Ishikawa (cell line): ENCODE results near the gene WDR82.

ENCODE experiments used
- CEBPB ChIP-seq: IDR thresholded peaks from 2 replicates; pipeline ENCODE4 v1.6.1; 2012
- CREB1 ChIP-seq: IDR thresholded peaks from 2 replicates; pipeline ENCODE4 v1.6.1; 2012; ENCODE audit warnings: low read depth
- EGR1 ChIP-seq: IDR thresholded peaks from 2 replicates; pipeline ENCODE4 v1.6.1; 2012
- EP300 ChIP-seq: IDR thresholded peaks from 2 replicates; pipeline ENCODE4 v1.6.1; 2012; ENCODE audit warnings: borderline replicate concordance
- FOXM1 ChIP-seq: IDR thresholded peaks from 2 replicates; pipeline ENCODE4 v1.6.1; 2012; ENCODE audit warnings: low read depth, borderline replicate concordance
- NFIC ChIP-seq: IDR thresholded peaks from 2 replicates; pipeline ENCODE4 v1.6.1; 2012
- RAD21 ChIP-seq: IDR thresholded peaks from 2 replicates; pipeline ENCODE4 v1.6.1; 2012; ENCODE audit warnings: low read depth
- REST ChIP-seq: IDR thresholded peaks from 2 replicates; pipeline ENCODE4 v1.6.1; 2012; ENCODE audit warnings: low read depth, mild to moderate bottlenecking
- TAF1 ChIP-seq: IDR thresholded peaks from 2 replicates; pipeline ENCODE4 v1.6.1; 2012; ENCODE audit warnings: low read depth, mild to moderate bottlenecking
- TCF12 ChIP-seq: IDR thresholded peaks from 2 replicates; pipeline ENCODE4 v1.6.1; 2012; ENCODE audit warnings: low read depth
- TEAD4 ChIP-seq: IDR thresholded peaks from 2 replicates; pipeline ENCODE4 v1.6.1; 2012
- YY1 ChIP-seq: IDR thresholded peaks from 2 replicates; pipeline ENCODE4 v1.6.1; 2012; ENCODE audit warnings: low read depth
- ZBTB7A ChIP-seq: IDR thresholded peaks from 2 replicates; pipeline ENCODE4 v1.6.1; 2012; ENCODE audit warnings: low read depth
- TF ChIP-seq, protein P1 (sequence below): IDR thresholded peaks from 2 replicates; pipeline ENCODE4 v1.6.1; 2012
- TF ChIP-seq, protein P2 (sequence below): IDR thresholded peaks from 2 replicates; pipeline ENCODE4 v1.6.1; 2012

The WDR82 gene

DNA sequence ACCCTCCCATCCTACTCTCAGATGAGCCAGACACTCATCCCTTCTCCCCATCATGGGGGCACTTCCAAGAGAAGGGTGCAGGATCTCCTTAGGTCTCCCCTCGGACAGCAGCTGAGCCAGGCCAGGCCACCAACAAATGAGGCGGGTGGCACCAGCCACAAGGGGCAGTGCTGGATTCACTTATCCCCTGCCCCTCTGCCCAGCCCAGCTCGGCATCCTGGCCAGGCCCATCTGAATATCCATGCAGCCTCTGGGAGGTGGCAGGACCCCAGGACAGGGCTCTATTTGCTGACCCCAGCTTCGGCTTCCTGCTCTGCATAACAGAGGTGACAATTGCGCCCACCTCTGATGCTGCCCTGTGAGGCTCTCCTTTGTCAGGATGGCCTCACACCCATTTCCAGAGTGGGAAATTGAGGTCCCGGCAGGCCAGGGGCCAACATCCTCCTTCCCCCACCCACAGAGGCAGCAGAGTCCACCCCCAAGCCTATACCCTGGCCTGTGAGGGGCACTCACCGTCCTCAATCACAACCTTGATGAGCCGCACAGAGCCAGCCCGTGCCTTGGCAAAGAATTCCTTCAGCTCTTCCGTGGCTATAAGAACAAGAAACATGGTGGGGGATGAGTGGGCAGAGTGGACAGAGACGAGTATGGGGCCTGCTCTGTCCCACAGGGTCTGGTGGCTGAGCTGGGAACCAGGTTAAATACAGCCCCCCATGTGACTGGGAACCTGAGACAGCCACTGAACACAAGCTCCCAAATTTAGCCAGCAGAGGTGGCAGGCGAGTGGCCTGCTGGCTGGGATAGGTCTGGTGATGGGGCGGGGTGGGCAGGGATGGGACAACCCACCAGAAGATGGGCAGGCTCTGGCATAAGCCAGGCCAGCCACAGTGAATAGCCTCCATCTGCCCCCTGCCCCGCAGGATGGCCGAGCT, 43.7 kb downstream of the WDR82 start:
- TF ChIP-seq TEAD4 (no peak), EP300 (no peak), ZBTB7A (no peak), NFIC (no peak), EGR1 (no peak), RAD21 (no peak), YY1 (no peak), CEBPB (no peak), FOXM1 (no peak), TAF1 (no peak), CREB1 (no peak), TCF12 (no peak), REST (no peak)
- TF ChIP-seq, protein P1, sequence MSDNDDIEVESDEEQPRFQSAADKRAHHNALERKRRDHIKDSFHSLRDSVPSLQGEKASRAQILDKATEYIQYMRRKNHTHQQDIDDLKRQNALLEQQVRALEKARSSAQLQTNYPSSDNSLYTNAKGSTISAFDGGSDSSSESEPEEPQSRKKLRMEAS, result no peak
- TF ChIP-seq, protein P2, sequence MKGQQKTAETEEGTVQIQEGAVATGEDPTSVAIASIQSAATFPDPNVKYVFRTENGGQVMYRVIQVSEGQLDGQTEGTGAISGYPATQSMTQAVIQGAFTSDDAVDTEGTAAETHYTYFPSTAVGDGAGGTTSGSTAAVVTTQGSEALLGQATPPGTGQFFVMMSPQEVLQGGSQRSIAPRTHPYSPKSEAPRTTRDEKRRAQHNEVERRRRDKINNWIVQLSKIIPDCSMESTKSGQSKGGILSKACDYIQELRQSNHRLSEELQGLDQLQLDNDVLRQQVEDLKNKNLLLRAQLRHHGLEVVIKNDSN, result no peak

DNA sequence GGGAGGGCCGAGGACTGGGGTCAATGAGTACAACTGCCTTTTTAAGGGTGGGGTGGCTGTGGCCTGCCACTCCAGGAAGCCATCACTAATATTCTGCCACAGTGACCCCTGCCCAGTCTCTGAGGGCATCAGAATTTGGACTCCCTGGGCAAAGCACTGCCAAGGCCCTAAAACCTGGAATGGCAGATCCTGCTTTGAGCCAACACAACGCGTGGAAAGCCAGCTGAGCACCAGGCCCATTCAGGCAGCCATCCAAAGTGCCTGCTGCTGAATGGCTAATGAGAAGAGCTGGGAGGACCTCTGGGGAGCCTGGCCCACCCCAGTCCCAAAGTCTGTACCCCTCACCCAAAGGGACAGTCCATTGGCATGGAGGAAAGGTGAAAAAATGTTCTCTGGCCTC, 44.5 kb downstream of the WDR82 start:
- TF ChIP-seq EP300, result no peak
- TF ChIP-seq NFIC, result no peak
- TF ChIP-seq, protein P2, result no peak
- no peak for TF ChIP-seq TCF12
- TF ChIP-seq REST, result no peak
- TF ChIP-seq FOXM1, result no peak
- TF ChIP-seq EGR1, result no peak
- no peak for TF ChIP-seq RAD21
- TF ChIP-seq CEBPB, result no peak
- no peak for TF ChIP-seq TAF1
- no peak for TF ChIP-seq ZBTB7A
- no peak for TF ChIP-seq YY1
- no peak for TF ChIP-seq TEAD4
- no peak for TF ChIP-seq CREB1
- TF ChIP-seq, protein P1, result no peak

DNA sequence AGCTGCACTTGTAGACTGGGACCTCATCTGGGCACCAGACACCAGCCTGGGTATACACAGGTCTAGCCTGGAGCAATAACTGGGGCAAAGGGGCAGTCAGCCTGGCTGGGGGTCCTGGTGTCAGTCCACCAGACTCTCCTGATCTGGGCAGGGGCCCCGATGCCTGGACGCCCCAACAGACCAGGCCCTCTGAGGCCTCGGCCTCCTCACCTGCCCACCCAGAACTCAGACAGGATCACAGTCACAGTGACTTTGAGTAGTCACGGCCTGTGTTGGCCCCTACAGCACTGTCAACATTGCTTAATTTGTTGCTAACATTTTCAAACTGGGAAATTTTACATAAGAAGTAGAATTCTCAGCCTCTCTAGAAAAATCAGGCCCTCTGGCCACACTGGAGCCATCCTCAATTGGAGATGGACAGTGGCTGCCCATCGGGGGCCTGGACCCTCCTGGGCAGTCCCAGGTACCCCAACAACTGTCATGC, 45.3 kb downstream of the WDR82 start:
- TF ChIP-seq NFIC, result no peak
- TF ChIP-seq CREB1, result no peak
- TF ChIP-seq RAD21, result no peak
- TF ChIP-seq ZBTB7A, result no peak
- no peak for TF ChIP-seq CEBPB
- TF ChIP-seq TEAD4, result no peak
- no peak for TF ChIP-seq FOXM1
- TF ChIP-seq, protein P2, result no peak
- no peak for TF ChIP-seq REST
